ENCODE data around the gene ATP10D. TPM values are rescaled to one million over a fixed set of nuclear protein-coding genes. Genes with fewer than 3 reads are reported as not detected.

Gene ATP10D
- 1.9 to 3.4 TPM (median 2.4 TPM) in 5 replicates for total RNA-seq (2022; extraction: Qiagen RNA extraction)

GRCh38 chr4:47485047-47485692, at the start of gene ATP10D:
TSS of gene ATP10D (plus strand) at chr4:47485275. CDS start at chr4:47512541, 27,266 bp downstream.

GRCh38 chr4:47463235-47463956, 21.7 kb upstream of the ATP10D start, which contains the start of gene COMMD8:
TSS of gene COMMD8 (minus strand) at chr4:47463702. CDS start at chr4:47463651, 51 bp downstream.

Other genes with a start within 250 kb of the ATP10D start
- gene COMMD8, start 21.6 kb upstream of the ATP10D start, total RNA-seq (2022; extraction: Qiagen RNA extraction), result 11.0 to 14.1 TPM (median 11.5 TPM) in 5 replicates

Data from A549 treated with Mapracorat at 1 μM for 4 hours (cell line).